GM19035 (cell line): ENCODE measurements around the gene CNRIP1.
"Not testable (repeated sequence)": the region's sequence is repeated elsewhere in the genome, so short reads cannot be mapped to it uniquely, and the experiment has no call there.

Experiments
- ATAC-seq: cut with Tn5 transposase; IDR thresholded peaks from one replicate; pipeline ENCODE4 v1.9.1; 2021; ENCODE audit not compliant: unreplicated experiment

CNRIP1 gene

GRCh38 chr2:68341062-68341329 is 21.2 kb upstream of the CNRIP1 start:
- no peak for ATAC-seq

GRCh38 chr2:68340226-68341061 is 20.7 kb upstream of the CNRIP1 start:
- no peak for ATAC-seq

GRCh38 chr2:68336192-68336591 is 16.4 kb upstream of the CNRIP1 start:
- no peak for ATAC-seq

- no peak for ATAC-seq
Observed at GRCh38 chr2:68333931-68334330, 14.2 kb upstream of the CNRIP1 start.

GRCh38 chr2:68333009-68333408 is 13.3 kb upstream of the CNRIP1 start:
- no peak for ATAC-seq

- no peak for ATAC-seq
Observed at GRCh38 chr2:68330691-68331090, 10.9 kb upstream of the CNRIP1 start.

GRCh38 chr2:68328901-68329300 is 9.2 kb upstream of the CNRIP1 start:
- ATAC-seq: no peak

- no peak for ATAC-seq
Observed at GRCh38 chr2:68325056-68325455, 5.3 kb upstream of the CNRIP1 start.

- ATAC-seq: no peak
Observed at GRCh38 chr2:68320118-68320641, 431 bp upstream of the CNRIP1 start.

GRCh38 chr2:68318914-68319397 is 793 bp downstream of the CNRIP1 start:
- ATAC-seq: no peak

GRCh38 chr2:68317971-68318913 is 1.5 kb downstream of the CNRIP1 start:
- no peak for ATAC-seq

GRCh38 chr2:68316111-68316510 is 3.6 kb downstream of the CNRIP1 start:
- ATAC-seq: no peak

- ATAC-seq: no peak
Observed at GRCh38 chr2:68311033-68311432, 8.7 kb downstream of the CNRIP1 start.

- no peak for ATAC-seq
Observed at GRCh38 chr2:68309426-68309825, 10.3 kb downstream of the CNRIP1 start.

- not testable (repeated sequence) for ATAC-seq
Observed at GRCh38 chr2:68303902-68304272, 15.9 kb downstream of the CNRIP1 start.

GRCh38 chr2:68303033-68303901 is 16.5 kb downstream of the CNRIP1 start:
- ATAC-seq: no peak

- no peak for ATAC-seq
Observed at GRCh38 chr2:68302281-68302875, 17.4 kb downstream of the CNRIP1 start.

GRCh38 chr2:68295516-68295915 is 24.2 kb downstream of the CNRIP1 start:
- peak; percentile 73 for ATAC-seq

GRCh38 chr2:68294913-68295312 is 24.8 kb downstream of the CNRIP1 start:
- no peak for ATAC-seq

- no peak for ATAC-seq
Observed at GRCh38 chr2:68294187-68294586, 25.6 kb downstream of the CNRIP1 start.
